K562 (cell line): Measurements from ENCODE around the gene DNALI1. TPM values are rescaled to one million over a fixed set of nuclear protein-coding genes. Genes with fewer than 3 reads are reported as not detected.

Source experiments
- ADNP ChIP-seq: fragments of 200-800 bp; sonication (Bioruptor generic); IDR thresholded peaks from 2 replicates; pipeline ENCODE4 v1.6.1; 2016; ENCODE audit warnings: missing genetic modification characterization, missing compliant biosample characterization
- ARID3B ChIP-seq: fragments of 250-450 bp; sonication (Bioruptor Pico); IDR thresholded peaks from 2 replicates; pipeline ENCODE4 v1.4.0; 2020; ENCODE audit warnings: borderline replicate concordance
- BCOR ChIP-seq: fragments of 450-650 bp; IDR thresholded peaks from 2 replicates; pipeline ENCODE4 v1.6.1; 2016
- BHLHE40 ChIP-seq: IDR thresholded peaks from 2 replicates; pipeline ENCODE4 v1.6.1; 2011; ENCODE audit warnings: low read length, improper control_type of control experiment
- CREM ChIP-seq: IDR thresholded peaks from 2 replicates; pipeline ENCODE4 v1.6.1; 2014; ENCODE audit warnings: antibody characterized with exemption, low read depth
- DIDO1 ChIP-seq: fragments of 450-650 bp; IDR thresholded peaks from 2 replicates; pipeline ENCODE4 v1.6.1; 2016; ENCODE audit warnings: low read depth, missing biosample characterization, missing genetic modification characterization
- HCFC1 ChIP-seq: IDR thresholded peaks from 2 replicates; pipeline ENCODE4 v1.6.1; 2012; ENCODE audit warnings: low read depth, low read length, improper control_type of control experiment
- HNRNPK ChIP-seq: fragments of 200-400 bp; formaldehyde crosslinking; IDR thresholded peaks from one replicate; pipeline ENCODE4 v1.6.1; 2018; ENCODE audit warnings: mild to moderate bottlenecking, low read depth, low read length; ENCODE audit not compliant: poor library complexity, severe bottlenecking
- MAZ ChIP-seq, 2 experiments: fragments of 450-650 bp in 1 of 2; sonication (generic) in 1 of 2; formaldehyde crosslinking; IDR thresholded peaks in 1 of 2; conservative IDR thresholded peaks in 1 of 2; 2 replicates each; pipeline versions ENCODE4 v1.4.0 to v1.5.0; 2020; ENCODE audit warnings: mild to moderate bottlenecking in 1 of 2, missing genetic modification reagents in 1 of 2
- NR3C1 ChIP-seq: sonication (generic); formaldehyde crosslinking; IDR thresholded peaks from 2 replicates; pipeline ENCODE4 v1.8.1; 2022; ENCODE audit warnings: missing genetic modification reagents
- OTX1 ChIP-seq: fragments of 450-650 bp; formaldehyde crosslinking; IDR thresholded peaks from 2 replicates; pipeline ENCODE4 v1.4.0; 2022; ENCODE audit warnings: mild to moderate bottlenecking
- RB1 ChIP-seq: fragments of 450-650 bp; IDR thresholded peaks from 2 replicates; pipeline ENCODE4 v1.6.1; 2017; ENCODE audit warnings: low read depth, mild to moderate bottlenecking
- SMC3 ChIP-seq: conservative IDR thresholded peaks from 2 replicates; pipeline ENCODE4 v1.6.1; 2011; ENCODE audit warnings: low read depth, low read length, improper control_type of control experiment; ENCODE audit not compliant: insufficient read depth
- SRSF1 ChIP-seq: fragments of 200-400 bp; formaldehyde crosslinking; IDR thresholded peaks from 2 replicates; pipeline ENCODE4 v1.6.1; 2017; ENCODE audit warnings: mild to moderate bottlenecking, low read depth, low read length, moderate library complexity
- TAL1 ChIP-seq: fragments of 450-650 bp; IDR thresholded peaks from 2 replicates; pipeline ENCODE4 v1.6.1; 2016; ENCODE audit warnings: mild to moderate bottlenecking
- TCF7 ChIP-seq: sonication (generic); IDR thresholded peaks from 2 replicates; pipeline ENCODE4 v1.6.1; 2016; ENCODE audit warnings: antibody characterized with exemption, borderline replicate concordance
- YY1 ChIP-seq, 3 experiments: IDR thresholded peaks; 2 replicates each; pipeline ENCODE4 v1.6.1; 2011; ENCODE audit warnings: low read length in 2 of 3, mild to moderate bottlenecking in 2 of 3, moderate library complexity in 2 of 3, borderline replicate concordance in 1 of 3, control low read depth in 1 of 3, low read depth in 1 of 3; ENCODE audit not compliant: insufficient read depth in 3 of 3, insufficient replicate concordance in 2 of 3, control insufficient read depth in 1 of 3, insufficient read length in 1 of 3; ENCODE audit errors: extremely low read depth in 1 of 3
- ZNF133 ChIP-seq: fragments of 250-450 bp; sonication (Bioruptor Pico); IDR thresholded peaks from 2 replicates; pipeline ENCODE4 v1.4.0; 2020; ENCODE audit warnings: mild to moderate bottlenecking
- ZNF175 ChIP-seq: fragments of 200-800 bp; sonication (Bioruptor generic); IDR thresholded peaks from 2 replicates; pipeline ENCODE4 v1.6.1; 2016; ENCODE audit warnings: low read depth, mild to moderate bottlenecking, missing genetic modification characterization, missing compliant biosample characterization
- ZNF212 ChIP-seq: fragments of 450-650 bp; formaldehyde crosslinking; IDR thresholded peaks from 2 replicates; pipeline ENCODE4 v1.4.0; 2020; ENCODE audit warnings: mild to moderate bottlenecking
- ZNF253 ChIP-seq: fragments of 250-450 bp; sonication (Bioruptor Pico); conservative IDR thresholded peaks from 2 replicates; pipeline ENCODE4 v1.6.1; 2021; ENCODE audit warnings: mild to moderate bottlenecking
- ZNF76 ChIP-seq: fragments of 250-450 bp; sonication (Bioruptor Pico); IDR thresholded peaks from 2 replicates; pipeline ENCODE4 v1.4.0; 2020; ENCODE audit warnings: mild to moderate bottlenecking, moderate library complexity, borderline replicate concordance
- polyA plus RNA-seq, 8 experiments: library from polyadenylated mRNA; depleted of rRNA in 4 of 8; stranded (reverse) in 5 of 8; unstranded in 3 of 8; fragments of >200 nt; fragmentation: Nextera tagmentation in 2 of 8; fragmentation: Illumina TruSeq in 1 of 8; extraction: Ambion mirVana in 2 of 8; extraction: Trizol in 1 of 8; gene quantifications; 2 replicates each; pipeline versions ENCODE4 v1.2.1 to v1.2.3, GENCODE V29; 2011 to 2014; ENCODE audit warnings: inconsistent platforms in 1 of 8, missing spikeins in 1 of 8
- total RNA-seq, 7 experiments: library from RNA; depleted of rRNA in 6 of 7; stranded (reverse); fragments of >200 nt in 6 of 7; fragmentation: Illumina TruSeq in 2 of 7; extraction: Trizol in 2 of 7; gene quantifications; 2 replicates each; pipeline versions ENCODE4 v1.2.1 to v1.2.3, GENCODE V29; 2011 to 2021; ENCODE audit warnings: low replicate concordance in 1 of 7
- TF ChIP-seq, protein P1 (sequence below): fragments of 450-650 bp; IDR thresholded peaks from one replicate; pipeline ENCODE4 v1.6.1; 2018; ENCODE audit warnings: mild to moderate bottlenecking, moderate library complexity; ENCODE audit not compliant: partially characterized antibody
- TF ChIP-seq, protein P2 (sequence below): sonication (generic); formaldehyde crosslinking; IDR thresholded peaks from 2 replicates; pipeline ENCODE4 v1.8.0; 2022; ENCODE audit warnings: mild to moderate bottlenecking, missing genetic modification reagents

DNALI1 gene
- total and polyA plus RNA-seq, 9 of the 15 experiments (the other 6 are each of a cell fraction or from before 2014, with no cell fraction given) = 0.87 to 5.6 (median 1.2) TPM

- 0 out of 2 replicates have a peak, but pooled peaks have one; percentile 16 for TF ChIP-seq TAL1
- no peak; the same call in 1 of the 2 replicates for TF ChIP-seq NR3C1 (CRISPR knock-in tag)
- TF ChIP-seq RB1 = peak; percentile 49
- TF ChIP-seq BCOR = peak; percentile 100
- no peak for TF ChIP-seq TCF7
- TF ChIP-seq YY1 (IDR thresholded peaks at IDR 0.05; ENCODE audit: borderline replicate concordance in 1 of 3, control insufficient read depth in 1 of 3, extremely low read depth in 1 of 3, insufficient read depth in 3 of 3, insufficient read length in 1 of 3, insufficient replicate concordance in 2 of 3, low read depth in 1 of 3, low read length in 2 of 3) = peak in 1 of 3 experiments; percentile 58
- no peak for TF ChIP-seq SMC3
- peak; percentile 88 for TF ChIP-seq DIDO1 (tag)
- TF ChIP-seq ADNP (tag) = peak; percentile 97
- TF ChIP-seq ZNF133 = 0 out of 2 replicates have a peak, but pooled peaks have one; percentile 27
- TF ChIP-seq, protein P1, sequence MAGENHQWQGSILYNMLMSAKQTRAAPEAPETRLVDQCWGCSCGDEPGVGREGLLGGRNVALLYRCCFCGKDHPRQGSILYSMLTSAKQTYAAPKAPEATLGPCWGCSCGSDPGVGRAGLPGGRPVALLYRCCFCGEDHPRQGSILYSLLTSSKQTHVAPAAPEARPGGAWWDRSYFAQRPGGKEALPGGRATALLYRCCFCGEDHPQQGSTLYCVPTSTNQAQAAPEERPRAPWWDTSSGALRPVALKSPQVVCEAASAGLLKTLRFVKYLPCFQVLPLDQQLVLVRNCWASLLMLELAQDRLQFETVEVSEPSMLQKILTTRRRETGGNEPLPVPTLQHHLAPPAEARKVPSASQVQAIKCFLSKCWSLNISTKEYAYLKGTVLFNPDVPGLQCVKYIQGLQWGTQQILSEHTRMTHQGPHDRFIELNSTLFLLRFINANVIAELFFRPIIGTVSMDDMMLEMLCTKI = no peak
- TF ChIP-seq ZNF253 (CRISPR knock-in tag) = no peak
- no peak for TF ChIP-seq SRSF1
- TF ChIP-seq BHLHE40 = peak; percentile 98
- TF ChIP-seq ARID3B (CRISPR knock-in tag) = no peak
- TF ChIP-seq OTX1 (CRISPR knock-in tag) = no peak
- peak; percentile 83 for TF ChIP-seq HCFC1
- peak; percentile 42; the same call in 1 of the 2 replicates for TF ChIP-seq ZNF212 (CRISPR knock-in tag)
- peak; percentile 96 for TF ChIP-seq CREM
- TF ChIP-seq HNRNPK = no peak
- TF ChIP-seq, protein P2, sequence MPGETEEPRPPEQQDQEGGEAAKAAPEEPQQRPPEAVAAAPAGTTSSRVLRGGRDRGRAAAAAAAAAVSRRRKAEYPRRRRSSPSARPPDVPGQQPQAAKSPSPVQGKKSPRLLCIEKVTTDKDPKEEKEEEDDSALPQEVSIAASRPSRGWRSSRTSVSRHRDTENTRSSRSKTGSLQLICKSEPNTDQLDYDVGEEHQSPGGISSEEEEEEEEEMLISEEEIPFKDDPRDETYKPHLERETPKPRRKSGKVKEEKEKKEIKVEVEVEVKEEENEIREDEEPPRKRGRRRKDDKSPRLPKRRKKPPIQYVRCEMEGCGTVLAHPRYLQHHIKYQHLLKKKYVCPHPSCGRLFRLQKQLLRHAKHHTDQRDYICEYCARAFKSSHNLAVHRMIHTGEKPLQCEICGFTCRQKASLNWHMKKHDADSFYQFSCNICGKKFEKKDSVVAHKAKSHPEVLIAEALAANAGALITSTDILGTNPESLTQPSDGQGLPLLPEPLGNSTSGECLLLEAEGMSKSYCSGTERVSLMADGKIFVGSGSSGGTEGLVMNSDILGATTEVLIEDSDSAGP (CRISPR knock-in tag) = no peak
- TF ChIP-seq ZNF76 (CRISPR knock-in tag) = no peak
- no peak for TF ChIP-seq ZNF175
- peak; percentile 59 to 71; a peak in 3 of 4 replicates for TF ChIP-seq MAZ (CRISPR knock-in tag; conservative IDR thresholded peaks at IDR 0.05 in 1 of 2, IDR thresholded peaks at IDR 0.05 in 1 of 2)
These were observed 2.6 kb upstream of the DNALI1 start, which contains the start of gene SNIP1 (continued) for GRCh38 chr1:37553927-37554808.
